HG02623 (cell line): ENCODE results near the gene MALAT1.
"Not testable (repeated sequence)": the region's sequence is repeated elsewhere in the genome, so short reads cannot be mapped to it uniquely, and the experiment has no call there.

ENCODE experiments used
- ATAC-seq: cut with Tn5 transposase; IDR thresholded peaks from one replicate; pipeline ENCODE4 v1.9.1; 2021; ENCODE audit warnings: moderate library complexity; ENCODE audit not compliant: unreplicated experiment

The MALAT1 gene

DNA sequence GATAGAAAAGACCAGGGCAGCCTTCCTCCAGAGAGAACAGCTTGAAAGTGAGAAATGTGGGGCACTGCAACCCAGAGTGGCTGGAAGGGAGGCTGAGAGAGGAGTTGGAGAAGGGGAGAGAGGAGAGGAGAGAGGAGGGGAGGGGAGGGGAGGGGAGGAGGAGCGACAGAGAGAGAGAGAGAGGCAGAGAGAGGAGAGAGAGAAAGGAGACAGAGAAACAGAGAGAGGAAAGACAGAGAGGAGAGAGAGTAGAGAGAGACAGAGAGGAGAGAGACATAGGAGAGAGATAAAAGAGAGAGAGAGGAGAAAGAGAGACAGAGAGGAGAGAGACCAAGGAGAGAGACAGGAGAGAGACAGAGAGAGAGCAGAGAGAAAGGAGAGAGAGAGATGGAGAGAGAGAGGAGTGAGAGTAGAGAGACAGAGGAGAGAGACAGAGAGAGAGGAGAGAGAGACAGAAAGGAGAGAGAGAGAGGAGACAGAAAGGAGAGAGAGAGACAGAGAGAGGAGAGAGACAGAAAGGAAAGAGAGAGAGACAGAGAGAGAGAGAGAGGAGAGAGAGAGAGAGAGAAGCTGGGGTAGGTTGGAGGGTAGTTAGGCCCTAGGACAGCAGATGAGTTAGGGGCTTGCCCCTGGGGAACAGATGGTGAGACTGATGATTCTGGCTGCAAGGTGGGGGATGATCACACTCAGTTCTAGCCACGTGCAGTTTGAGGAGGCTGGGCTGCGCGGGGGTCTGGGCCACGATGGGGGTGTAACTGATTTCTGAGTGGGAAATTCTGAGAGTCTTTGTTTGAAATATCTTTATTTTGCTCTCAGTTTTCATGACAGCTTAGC, 17.5 kb downstream of the MALAT1 start:
- no peak for ATAC-seq

DNA sequence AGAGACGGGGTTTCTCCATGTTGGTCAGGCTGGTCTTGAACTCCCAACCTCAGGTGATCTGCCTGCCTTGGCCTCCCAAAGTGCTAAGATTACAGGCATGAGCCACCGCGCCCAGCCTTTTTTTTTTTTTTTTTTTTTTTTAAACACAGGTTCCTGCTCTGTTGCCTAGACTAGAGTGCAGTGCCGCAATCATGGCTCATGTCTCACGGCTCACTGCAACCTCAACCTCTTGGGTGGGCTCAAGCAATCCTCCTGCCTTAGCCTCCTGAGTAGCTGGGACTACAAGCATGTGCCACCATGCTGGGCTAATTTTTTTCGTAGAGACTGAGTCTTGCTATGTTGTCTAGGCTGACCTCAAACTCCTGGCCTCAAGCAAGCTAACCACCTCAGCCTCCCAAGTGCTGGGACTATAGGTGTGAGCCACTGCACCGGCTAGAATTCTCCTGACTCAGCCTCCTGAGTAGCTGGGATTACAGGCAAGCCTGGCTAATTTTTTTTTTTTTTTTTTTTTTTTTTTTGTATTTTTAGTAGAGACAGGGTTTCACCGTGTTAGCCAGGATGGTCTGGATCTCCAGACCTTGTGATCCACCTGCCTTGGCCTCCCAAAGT, 20.2 kb downstream of the MALAT1 start:
- ATAC-seq, result not testable (repeated sequence)

DNA sequence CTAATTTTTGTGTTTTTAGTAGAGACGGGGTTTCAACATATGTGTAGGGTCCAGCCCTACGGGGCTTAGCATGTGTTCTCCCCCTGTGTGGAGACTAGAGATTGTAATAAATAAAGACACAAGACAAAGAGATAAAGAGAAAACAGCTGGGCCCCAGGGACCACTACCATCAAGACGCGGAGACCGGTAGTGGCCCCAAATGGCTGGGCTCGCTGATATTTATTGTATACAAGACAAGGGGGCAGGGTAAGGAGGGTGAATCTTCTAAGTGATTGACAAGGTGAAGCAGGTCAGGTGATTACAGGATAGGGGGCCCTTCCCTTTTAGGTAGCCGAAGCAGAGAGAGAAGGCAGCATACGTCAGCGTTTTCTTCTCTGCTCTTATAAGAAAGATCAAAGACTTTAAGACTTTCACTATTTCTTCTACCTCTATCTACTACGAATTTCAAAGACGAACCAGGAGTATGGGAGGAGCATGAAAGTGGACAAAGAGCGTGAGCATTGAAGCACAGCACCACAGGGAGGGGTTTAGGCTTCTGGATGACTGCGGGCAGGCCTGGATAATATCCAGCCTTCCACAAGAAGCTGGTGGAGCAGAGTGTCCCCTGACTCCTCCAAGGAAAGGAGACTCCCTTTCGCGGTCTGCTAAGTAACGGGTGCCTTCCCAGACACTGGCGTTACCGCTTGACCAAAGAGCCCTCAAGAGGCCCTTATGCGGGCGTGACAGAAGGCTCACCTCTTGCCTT, 23.1 kb downstream of the MALAT1 start:
- not testable (repeated sequence) for ATAC-seq

GRCh38 chr11:65522718-65523630, 24.1 kb downstream of the MALAT1 start:
- ATAC-seq, result not testable (repeated sequence)

GRCh38 chr11:65523631-65523968, 24.8 kb downstream of the MALAT1 start:
- ATAC-seq, result not testable (repeated sequence)

GRCh38 chr11:65524014-65524740, 25.3 kb downstream of the MALAT1 start:
- no peak for ATAC-seq

- ATAC-seq, result peak; percentile 70
Measured at GRCh38 chr11:65524741-65525545, 26.1 kb downstream of the MALAT1 start, which contains the start of gene SCYL1. Gene SCYL1 (plus strand): TSS chr11:65525083. CDS start chr11:65525154, 71 bp downstream.

GRCh38 chr11:65525546-65526480, 27.0 kb downstream of the MALAT1 start:
- ATAC-seq, result no peak

GRCh38 chr11:65526744-65527143, 27.9 kb downstream of the MALAT1 start:
- ATAC-seq, result no peak

DNA sequence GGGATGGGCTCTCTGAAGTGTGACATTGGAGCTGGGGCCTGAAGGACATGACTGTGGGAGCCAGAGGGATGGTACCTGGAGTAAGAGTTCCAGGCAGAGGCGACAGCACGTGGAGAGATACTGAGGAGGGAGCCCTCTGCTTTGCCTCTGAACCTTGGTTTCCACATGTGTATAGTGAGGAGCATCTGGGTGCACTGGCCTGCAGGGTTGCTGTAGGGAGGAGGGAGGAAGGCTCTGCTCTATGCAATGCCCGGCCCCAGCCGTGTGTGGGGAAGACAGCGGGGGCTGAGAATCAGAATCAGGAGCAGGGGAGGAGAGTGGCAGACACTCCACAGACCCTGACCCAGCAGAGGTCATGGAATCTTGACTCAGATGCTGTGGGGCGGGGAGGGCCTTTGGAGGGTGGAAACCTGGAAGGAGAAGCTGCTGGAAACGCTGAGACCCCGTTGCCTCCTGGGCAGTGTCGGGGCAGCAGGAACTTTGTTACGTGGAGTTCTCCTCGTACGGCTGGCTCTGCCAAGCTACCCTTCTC, 30.0 kb downstream of the MALAT1 start:
- ATAC-seq, result no peak

DNA sequence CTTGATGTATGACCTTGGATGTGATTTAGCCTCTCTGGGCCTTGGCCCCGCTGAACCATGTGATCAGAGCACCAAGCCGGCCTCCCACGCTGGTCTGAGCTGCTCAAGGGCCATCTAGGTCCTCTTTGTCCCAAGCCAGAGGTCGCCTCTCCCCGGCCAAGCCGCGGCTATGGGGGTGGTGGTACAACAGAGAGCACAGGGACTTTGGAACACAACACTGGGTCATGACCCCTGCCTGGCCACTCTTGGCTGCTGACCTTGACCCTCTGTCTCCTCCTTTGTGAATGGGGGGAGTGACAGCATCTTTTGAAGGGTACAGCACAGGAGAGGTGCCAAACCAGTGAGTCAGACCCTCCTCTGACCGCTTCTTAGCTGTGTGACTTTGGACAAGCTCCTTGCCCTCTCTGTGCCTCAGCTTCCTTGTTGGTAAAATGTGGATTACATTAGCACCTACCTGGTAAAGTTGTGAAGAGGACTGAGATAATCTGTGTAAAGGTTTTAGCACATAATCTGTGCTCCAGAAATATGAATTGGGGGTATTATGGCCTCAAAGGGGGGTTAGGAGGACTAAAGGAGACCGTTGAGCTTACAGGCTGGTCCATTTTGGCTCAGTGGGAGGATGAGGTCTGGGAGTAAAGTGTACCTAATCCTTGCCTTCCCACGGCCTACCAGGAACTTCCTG, 30.8 kb downstream of the MALAT1 start:
- no peak for ATAC-seq

GRCh38 chr11:65530157-65530496, 31.3 kb downstream of the MALAT1 start:
- ATAC-seq, result no peak

- no peak for ATAC-seq
Measured at GRCh38 chr11:65532388-65533064, 33.7 kb downstream of the MALAT1 start.

- no peak for ATAC-seq
Measured at GRCh38 chr11:65535102-65535501, 36.3 kb downstream of the MALAT1 start.

DNA sequence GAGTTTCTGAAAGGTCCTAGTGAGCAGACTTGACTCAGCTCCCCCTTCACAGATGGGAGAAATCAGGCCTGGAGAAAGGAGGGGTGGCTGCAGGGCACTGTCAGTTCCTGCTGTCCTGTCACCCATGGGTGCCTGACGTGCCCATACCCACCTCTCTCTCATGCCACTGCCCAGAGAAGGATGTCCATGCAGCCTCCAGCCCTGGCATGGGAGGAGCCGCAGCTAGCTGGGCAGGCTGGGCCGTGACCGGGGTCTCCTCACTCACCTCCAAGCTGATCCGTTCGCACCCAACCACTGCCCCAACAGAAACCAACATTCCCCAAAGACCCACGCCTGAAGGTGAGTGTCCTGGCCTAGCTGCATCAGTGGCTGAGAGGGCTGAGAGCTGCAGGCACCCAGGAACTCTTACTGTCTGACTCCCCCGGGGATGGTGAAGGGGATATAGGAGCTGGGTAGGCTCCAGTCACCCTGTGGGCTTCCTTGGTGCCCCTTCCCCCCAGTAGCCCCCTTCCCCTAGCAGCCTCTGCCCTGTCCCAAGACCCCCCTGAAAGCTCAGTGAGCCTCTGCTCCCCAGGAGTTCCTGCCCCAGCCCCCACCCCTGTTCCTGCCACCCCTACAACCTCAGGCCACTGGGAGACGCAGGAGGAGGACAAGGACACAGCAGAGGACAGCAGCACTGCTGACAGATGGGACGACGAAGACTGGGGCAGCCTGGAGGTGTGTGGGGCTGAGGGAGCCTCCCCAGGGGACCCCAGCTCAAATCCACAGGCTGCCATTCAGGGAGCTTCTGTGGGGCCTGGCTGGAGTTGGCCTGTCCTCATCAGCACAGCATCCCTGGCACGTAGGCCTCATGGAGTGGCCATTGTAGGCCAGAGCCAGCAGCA, 37.8 kb downstream of the MALAT1 start:
- ATAC-seq, result no peak

- no peak for ATAC-seq
Measured at GRCh38 chr11:65537296-65537597, 38.4 kb downstream of the MALAT1 start.
